Activated T-cell treated with anti-CD3 and anti-CD28 coated beads, Interleukin-2, amount 50 U/mL, for 72 hours (primary cell): ENCODE measurements around the gene PTGER3. TPM values are rescaled to one million over a fixed set of nuclear protein-coding genes. Genes with fewer than 3 reads are reported as not detected.
"Not testable (repeated sequence)": the region's sequence is repeated elsewhere in the genome, so short reads cannot be mapped to it uniquely, and the experiment has no call there.

ENCODE experiments used
- ATAC-seq, 2 donors: fragments of 150-1000 bp; cut with Tn5 transposase; replicated peaks in 1 of 2; 2 replicates each; pipeline ENCODE4 v1.10.0; 2021; ENCODE audit warnings: moderate library complexity in 2 of 2, mild to moderate bottlenecking in 1 of 2
- DNase-seq, 2 donors: peaks; one replicate each; pipeline ENCODE4 v3.0.0; 2021 to 2022; ENCODE audit warnings: mixed read lengths in 1 of 2
- H3K27ac Mint-ChIP-seq: one replicate; pipeline ENCODE4 v1.8.0; 2022; ENCODE audit warnings: mild to moderate bottlenecking, moderate library complexity, mixed read lengths
- H3K27me3 Mint-ChIP-seq: one replicate; pipeline ENCODE4 v1.8.0; 2022; ENCODE audit warnings: low read depth, mixed read lengths
- H3K36me3 Mint-ChIP-seq, 2 donors: one replicate each; pipeline ENCODE4 v1.8.0; 2022; ENCODE audit warnings: mixed read lengths in 2 of 2, mild to moderate bottlenecking in 1 of 2; ENCODE audit not compliant: insufficient read depth in 2 of 2
- H3K4me1 Mint-ChIP-seq: one replicate; pipeline ENCODE4 v1.8.0; 2022; ENCODE audit warnings: low read depth, mixed read lengths
- H3K4me3 Mint-ChIP-seq, 2 donors: one replicate each; pipeline ENCODE4 v1.8.0; 2022; ENCODE audit warnings: mild to moderate bottlenecking in 2 of 2, mixed read lengths in 2 of 2, moderate library complexity in 2 of 2
- H3K9me3 Mint-ChIP-seq, 2 donors: one replicate each; pipeline ENCODE4 v1.8.0; 2022; ENCODE audit warnings: mixed read lengths in 2 of 2
- total RNA-seq, 2 donors: library from RNA; stranded (reverse); gene quantifications; one replicate each; pipeline ENCODE4 v1.2.3, GENCODE V29; 2022

Gene PTGER3
- total RNA-seq, 2 donors from 2014 or later, result 0.05 TPM; not detected in 1

GRCh38 chr1:71019233-71019969 lies 28.2 kb downstream of the PTGER3 start:
- Mint-ChIP-seq H3K27ac (no peak overlapping the region), H3K9me3 (no peaks in the 10 kb centered on the region)
- DNase-seq, result no peak

GRCh38 chr1:71018791-71019190 lies 28.8 kb downstream of the PTGER3 start:
- Mint-ChIP-seq H3K4me1 (no peaks in the 10 kb centered on the region), H3K4me3 (no peak overlapping the region), H3K27me3 (peaks cover 8% of the 10 kb centered on the region), H3K9me3 (no peaks in the 10 kb centered on the region), H3K36me3 (no peaks in the 10 kb centered on the region), H3K27ac (no peak overlapping the region)
- ATAC-seq (no peak), DNase-seq (no peak)

More at GRCh38 chr1:71019233-71019969, 28.2 kb downstream of the PTGER3 start:
- Mint-ChIP-seq H3K4me3 (no peak overlapping the region), H3K36me3 (no peaks in the 10 kb centered on the region), H3K27me3 (peaks cover 8% of the 10 kb centered on the region), H3K4me1 (no peaks in the 10 kb centered on the region)
- no peak for ATAC-seq

GRCh38 chr1:71015745-71016144 lies 31.9 kb downstream of the PTGER3 start:
- Mint-ChIP-seq H3K36me3 (no peaks in the 10 kb centered on the region), H3K27me3 (peaks cover 8% of the 10 kb centered on the region), H3K4me3 (no peak overlapping the region), H3K4me1 (no peaks in the 10 kb centered on the region), H3K27ac (no peak overlapping the region), H3K9me3 (no peaks in the 10 kb centered on the region)
- DNase-seq (no peak), ATAC-seq (no peak)

- no peaks in the 10 kb centered on the region for H3K9me3 Mint-ChIP-seq
- ATAC-seq (no peak), DNase-seq (no peak)
- no peaks in the 10 kb centered on the region for H3K36me3 Mint-ChIP-seq
- H3K27ac Mint-ChIP-seq, result no peak overlapping the region
- H3K4me3 Mint-ChIP-seq, result no peak overlapping the region
- H3K4me1 Mint-ChIP-seq, result no peaks in the 10 kb centered on the region
- peaks cover 8% of the 10 kb centered on the region for H3K27me3 Mint-ChIP-seq
Measured at GRCh38 chr1:71014178-71014579, 33.4 kb downstream of the PTGER3 start.

GRCh38 chr1:71002709-71003475 lies 44.7 kb downstream of the PTGER3 start:
- DNase-seq (no peak), ATAC-seq (no peak)
- peaks cover 12% of the 10 kb centered on the region for H3K27me3 Mint-ChIP-seq
- no peaks in the 10 kb centered on the region for H3K36me3 Mint-ChIP-seq
- H3K4me3 Mint-ChIP-seq, result no peak overlapping the region
- no peak overlapping the region for H3K27ac Mint-ChIP-seq
- H3K9me3 Mint-ChIP-seq, result no peaks in the 10 kb centered on the region
- H3K4me1 Mint-ChIP-seq, result no peaks in the 10 kb centered on the region

GRCh38 chr1:71001624-71002023 lies 46.0 kb downstream of the PTGER3 start:
- no peak for ATAC-seq
- no peaks in the 10 kb centered on the region for H3K36me3 Mint-ChIP-seq
- no peak overlapping the region for H3K27ac Mint-ChIP-seq
- H3K4me1 Mint-ChIP-seq, result no peaks in the 10 kb centered on the region
- peaks cover 6% of the 10 kb centered on the region for H3K27me3 Mint-ChIP-seq
- DNase-seq, result no peak
- no peak overlapping the region for H3K4me3 Mint-ChIP-seq
- no peaks in the 10 kb centered on the region for H3K9me3 Mint-ChIP-seq

- no peak for ATAC-seq
- DNase-seq, result no peak
- H3K4me1 Mint-ChIP-seq, result no peaks in the 10 kb centered on the region
- H3K27ac Mint-ChIP-seq, result no peak overlapping the region
- no peaks in the 10 kb centered on the region for H3K9me3 Mint-ChIP-seq
- no peak overlapping the region for H3K4me3 Mint-ChIP-seq
- H3K27me3 Mint-ChIP-seq, result peaks cover 13% of the 10 kb centered on the region
- no peaks in the 10 kb centered on the region for H3K36me3 Mint-ChIP-seq
Measured at GRCh38 chr1:70997793-70998192, 49.8 kb downstream of the PTGER3 start.

- DNase-seq, result no peak
- no peak overlapping the region for H3K27ac Mint-ChIP-seq
- H3K4me3 Mint-ChIP-seq, result no peak overlapping the region
- H3K27me3 Mint-ChIP-seq, result peaks cover 7% of the 10 kb centered on the region
- no peaks in the 10 kb centered on the region for H3K4me1 Mint-ChIP-seq
- no peak for ATAC-seq
- no peaks in the 10 kb centered on the region for H3K36me3 Mint-ChIP-seq
- no peaks in the 10 kb centered on the region for H3K9me3 Mint-ChIP-seq
Measured at GRCh38 chr1:70994753-70995268, 52.8 kb downstream of the PTGER3 start.

- H3K36me3 Mint-ChIP-seq, result no peaks in the 10 kb centered on the region
- H3K27ac Mint-ChIP-seq, result no peak overlapping the region
- peaks cover 7% of the 10 kb centered on the region for H3K27me3 Mint-ChIP-seq
- H3K4me1 Mint-ChIP-seq, result no peaks in the 10 kb centered on the region
- no peaks in the 10 kb centered on the region for H3K9me3 Mint-ChIP-seq
- ATAC-seq (no peak), DNase-seq (no peak)
- no peak overlapping the region for H3K4me3 Mint-ChIP-seq
Measured at GRCh38 chr1:70993798-70994197, 53.8 kb downstream of the PTGER3 start.

GRCh38 chr1:70992521-70992920 lies 55.1 kb downstream of the PTGER3 start:
- no peaks in the 10 kb centered on the region for H3K4me1 Mint-ChIP-seq
- no peak for ATAC-seq
- no peaks in the 10 kb centered on the region for H3K36me3 Mint-ChIP-seq
- DNase-seq, result no peak
- peaks cover 7% of the 10 kb centered on the region for H3K27me3 Mint-ChIP-seq
- H3K4me3 Mint-ChIP-seq, result no peak overlapping the region
- H3K9me3 Mint-ChIP-seq, result no peaks in the 10 kb centered on the region
- no peak overlapping the region for H3K27ac Mint-ChIP-seq

- Mint-ChIP-seq H3K4me1 (no peaks in the 10 kb centered on the region), H3K27ac (no peak overlapping the region), H3K9me3 (no peaks in the 10 kb centered on the region), H3K27me3 (peaks cover 7% of the 10 kb centered on the region), H3K36me3 (no peaks in the 10 kb centered on the region), H3K4me3 (no peak overlapping the region)
- ATAC-seq, result no peak
- DNase-seq, result no peak
Measured at GRCh38 chr1:70990469-70991253, 57.0 kb downstream of the PTGER3 start.

GRCh38 chr1:70987497-70987896 lies 60.1 kb downstream of the PTGER3 start:
- H3K4me1 Mint-ChIP-seq, result no peaks in the 10 kb centered on the region
- H3K4me3 Mint-ChIP-seq, result no peak overlapping the region
- H3K27me3 Mint-ChIP-seq, result no peaks in the 10 kb centered on the region
- no peak for ATAC-seq
- H3K36me3 Mint-ChIP-seq, result no peaks in the 10 kb centered on the region
- no peak for DNase-seq
- no peak overlapping the region for H3K27ac Mint-ChIP-seq
- no peaks in the 10 kb centered on the region for H3K9me3 Mint-ChIP-seq

GRCh38 chr1:70985776-70986225 lies 61.8 kb downstream of the PTGER3 start:
- not testable (repeated sequence) for H3K36me3 Mint-ChIP-seq, ATAC-seq, H3K4me1 Mint-ChIP-seq, H3K27me3 Mint-ChIP-seq, H3K4me3 Mint-ChIP-seq, H3K9me3 Mint-ChIP-seq, DNase-seq, H3K27ac Mint-ChIP-seq
